DMS 273 (cell line): ENCODE results near the gene CAMKK1.

Experiments
- DNase-seq: peaks from one replicate; lab custom pipeline; 2025; ENCODE audit not compliant: unreplicated experiment; lab: John Stamatoyannopoulos, UW

The CAMKK1 gene

DNA sequence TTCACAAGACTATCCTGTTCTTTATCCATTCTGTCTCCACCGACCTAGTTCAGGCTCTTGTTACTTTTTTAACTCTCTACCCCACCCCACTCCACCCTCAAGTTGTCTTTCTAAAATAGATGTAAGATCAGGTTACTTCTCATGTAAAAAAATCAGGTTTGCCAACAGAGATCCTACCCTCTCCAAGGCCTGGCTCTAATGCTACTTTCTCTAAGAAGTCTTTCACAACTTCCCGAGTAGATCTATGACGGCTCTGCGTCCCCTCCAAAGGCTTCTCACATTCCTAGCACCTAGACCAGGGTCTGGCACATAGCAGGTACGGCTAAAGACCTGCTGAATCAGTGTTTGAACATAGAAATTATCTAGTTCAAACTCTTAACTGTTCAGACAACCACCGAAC is 77.7 kb downstream of the CAMKK1 start:
- no peak for DNase-seq

DNA sequence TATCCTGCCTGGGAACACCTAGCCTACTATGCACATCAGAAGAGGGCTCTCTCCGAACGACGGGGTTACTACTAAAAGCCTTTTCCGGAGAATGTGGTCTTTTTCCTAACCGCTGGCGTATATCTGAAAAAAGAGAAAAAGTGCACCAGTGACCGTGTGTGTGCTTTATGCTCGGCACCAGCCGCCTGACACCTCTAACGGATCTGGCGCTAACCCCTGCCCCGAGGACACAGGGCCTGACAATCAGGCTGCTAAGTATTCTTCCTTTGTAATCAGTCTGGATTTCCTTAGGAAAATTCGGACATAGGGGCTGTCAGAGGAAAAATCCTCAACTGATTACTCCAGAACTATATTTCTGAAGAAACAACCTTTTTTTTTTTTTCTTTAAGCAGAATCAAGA is 78.5 kb downstream of the CAMKK1 start:
- no peak for DNase-seq

DNA sequence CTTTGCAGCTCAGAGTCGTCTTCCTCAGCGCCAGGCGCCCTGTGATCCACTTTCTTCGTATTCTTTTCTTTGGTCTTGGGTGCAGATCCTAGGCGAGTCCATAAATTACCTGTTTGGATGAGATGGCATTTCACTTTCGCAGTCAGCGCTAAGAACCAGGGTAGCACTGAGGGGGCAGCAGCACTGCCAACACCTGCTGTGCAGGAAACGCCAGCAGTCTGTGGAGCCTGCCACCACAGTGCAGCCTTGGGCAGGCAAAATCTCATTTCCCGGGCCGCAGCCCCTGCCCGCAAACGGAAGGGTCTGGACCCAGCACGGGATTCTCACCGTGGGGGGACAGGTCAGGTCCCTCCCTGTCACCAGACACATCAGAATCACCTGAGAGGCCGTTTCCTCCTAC is 79.7 kb downstream of the CAMKK1 start:
- DNase-seq = no peak

DNA sequence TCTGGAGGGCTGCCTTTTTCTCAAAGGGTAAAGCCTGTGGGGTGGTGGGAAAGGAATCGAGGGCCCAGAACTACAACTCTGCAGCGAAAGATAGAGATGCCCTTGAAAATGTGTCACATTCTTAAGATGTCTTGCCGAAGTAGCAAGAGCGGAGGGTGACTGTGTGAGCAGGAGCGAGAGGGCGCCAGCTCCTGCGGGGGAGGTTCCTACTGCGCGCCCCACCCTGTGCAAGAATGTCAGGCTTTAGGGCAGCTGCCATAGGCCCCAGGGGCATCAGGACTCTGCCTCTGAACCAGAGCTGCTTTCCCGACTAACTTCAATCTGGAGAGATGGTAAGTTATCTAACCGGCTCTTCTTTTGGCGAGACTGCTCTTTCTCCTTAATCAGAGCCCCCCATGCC is 80.1 kb downstream of the CAMKK1 start:
- DNase-seq = no peak

DNA sequence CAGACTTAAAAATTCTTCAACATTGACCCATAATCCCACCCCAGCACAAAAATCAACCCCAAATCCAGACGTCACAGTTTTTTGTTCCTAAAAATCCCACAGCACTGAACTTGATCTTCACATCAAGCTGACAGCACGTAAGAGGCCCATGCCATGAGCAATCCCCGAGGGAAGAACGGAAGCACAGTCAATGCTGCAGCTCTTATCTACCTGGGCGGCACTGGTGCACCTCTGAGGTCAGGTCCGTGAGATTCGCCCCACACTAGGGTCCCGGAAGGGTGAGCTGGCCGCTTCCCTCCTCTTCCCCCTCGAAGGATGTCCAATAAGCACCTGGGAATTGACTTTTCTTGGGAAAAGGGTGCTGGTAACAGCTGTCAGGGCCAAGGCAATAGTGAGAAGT is 80.6 kb downstream of the CAMKK1 start:
- DNase-seq = no peak
